Dermis lymphatic vessel endothelial cell (primary cell): ENCODE data around the gene TSPO. TPM values are rescaled to one million over a fixed set of nuclear protein-coding genes. Genes with fewer than 3 reads are reported as not detected.

Source experiments
- total RNA-seq: library from RNA; depleted of rRNA; stranded (reverse); fragments of >200 nt; gene quantifications from 2 replicates; pipeline ENCODE4 v1.2.1, GENCODE V29; 2014

The TSPO gene
- 233 and 274 TPM in 2 replicates for total RNA-seq

DNA sequence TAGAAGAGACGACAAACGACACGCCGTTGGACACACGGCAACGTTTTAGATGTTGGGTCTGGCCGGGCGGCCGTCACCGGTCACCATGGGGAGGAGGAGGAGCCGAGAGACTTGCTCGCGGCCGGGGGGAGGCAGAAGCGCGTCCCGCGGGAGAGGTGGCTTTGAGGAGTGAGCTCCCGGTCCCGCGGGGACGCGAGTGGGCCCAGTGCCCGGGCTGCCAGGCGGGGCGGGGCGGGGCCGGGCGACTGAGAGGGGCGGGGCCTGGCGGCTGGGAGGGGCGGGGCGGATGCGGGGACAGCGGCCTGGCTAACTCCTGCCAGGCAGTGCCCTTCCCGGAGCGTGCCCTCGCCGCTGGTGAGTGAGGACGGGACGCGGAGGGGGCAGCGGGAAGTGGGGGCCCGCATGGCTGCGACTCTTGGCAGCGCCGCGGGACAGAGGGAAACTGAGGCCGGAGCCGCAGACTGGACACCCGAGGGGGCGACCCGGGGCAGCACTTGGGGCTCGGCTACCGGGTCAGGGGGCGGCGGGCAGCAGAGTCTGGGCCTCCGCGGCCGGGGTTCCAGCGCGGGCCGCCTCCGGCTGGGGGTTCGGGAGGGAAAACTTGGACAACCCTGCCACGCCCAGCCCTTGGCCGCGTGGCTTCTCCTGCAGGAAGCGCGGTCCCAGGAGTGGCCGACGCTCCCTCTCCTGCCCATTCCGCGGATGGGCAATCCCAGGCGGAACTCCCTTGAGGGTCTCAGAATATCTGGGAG lies at the start of gene TSPO:
Gene TSPO, plus strand, starts transcription at position 309 of the 752 bp plus-strand sequence. CDS start 7,680 bp downstream, outside the sequence.

GRCh38 chr22:43110444-43110926 lies 40.9 kb upstream of the TSPO start, which contains the start of gene BIK:
TSS of gene BIK (plus strand) at chr22:43110750. CDS start at chr22:43124023, 13,273 bp downstream.

DNA sequence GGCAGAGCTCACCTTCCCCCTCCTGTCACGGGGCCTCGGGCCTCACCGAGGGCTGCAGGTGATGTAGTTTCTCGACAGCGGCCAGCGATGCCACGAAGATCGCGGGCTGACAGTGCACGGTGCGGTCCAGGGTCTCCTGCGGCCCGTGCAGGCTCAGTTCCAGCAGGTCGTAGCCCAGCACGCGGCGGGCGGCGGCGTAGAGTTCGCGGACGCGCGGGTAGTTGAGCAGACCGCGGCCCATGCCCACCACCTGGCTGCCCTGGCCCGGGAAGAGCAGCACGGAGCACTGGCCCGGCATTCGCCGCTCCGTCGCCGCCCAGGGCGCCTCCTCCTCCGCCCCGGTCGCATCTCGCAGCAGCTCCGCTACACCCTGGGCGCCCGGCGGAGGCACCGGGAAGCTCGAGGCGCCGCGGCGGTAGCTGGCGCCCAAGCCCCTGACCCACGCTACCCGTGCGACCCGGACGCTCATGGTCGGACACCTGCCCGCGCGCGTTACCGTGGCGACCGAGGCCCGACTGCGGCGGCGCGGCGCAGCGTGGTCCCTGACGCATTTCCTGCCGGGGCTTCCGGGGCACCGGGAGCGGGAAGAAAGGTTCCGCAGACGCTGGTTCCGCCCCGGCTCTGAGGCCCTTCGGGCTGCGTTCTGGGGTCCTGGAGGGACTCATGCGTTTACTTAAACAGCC lies 8.3 kb upstream of the TSPO start, which contains the start of gene MCAT:
Gene MCAT, minus strand, starts transcription at position 519 of the 683 bp plus-strand sequence. Its CDS starts 50 bp downstream, at position 469.

GRCh38 chr22:43186272-43187170 lies 35.2 kb downstream of the TSPO start, which contains the start of gene TTLL12:
TSS of gene TTLL12 (minus strand) at chr22:43187134. CDS start at chr22:43187069, 65 bp downstream.

Other genes with a start within 250 kb of the TSPO start
- gene PACSIN2, start 136.4 kb upstream of the TSPO start, total RNA-seq = 86.8 and 96.8 TPM in 2 replicates
- 9.2 TPM in 2 replicates for gene TTLL1, start 62.2 kb upstream of the TSPO start, total RNA-seq
- gene BIK, start 40.8 kb upstream of the TSPO start, total RNA-seq = 1.6 and 4.1 TPM in 2 replicates
- 9.9 and 11.3 TPM in 2 replicates for gene MCAT, start 8.2 kb upstream of the TSPO start, total RNA-seq
- gene TTLL12, start 35.6 kb downstream of the TSPO start, total RNA-seq = 15.5 and 25.8 TPM in 2 replicates
- 0.86 and 1.8 TPM in 2 replicates for gene SCUBE1, start 191.8 kb downstream of the TSPO start, total RNA-seq